Colonic mucosa (tissue), 4 donors: Measurements from ENCODE around the gene GFI1. TPM values are rescaled to one million over a fixed set of nuclear protein-coding genes. Genes with fewer than 3 reads are reported as not detected.

Source experiments
- DNase-seq: peaks from one replicate; pipeline ENCODE4 v3.0.0-alpha.2; 2020
- H3K27ac ChIP-seq: fragments of 200-600 bp; one replicate; pipeline ENCODE4 v1.8.0; 2021
- H3K27me3 ChIP-seq: fragments of 200-600 bp; one replicate; pipeline ENCODE4 v1.8.0; 2021
- H3K36me3 ChIP-seq: fragments of 200-600 bp; one replicate; pipeline ENCODE4 v1.8.0; 2021
- H3K4me1 ChIP-seq: fragments of 200-600 bp; one replicate; pipeline ENCODE4 v1.8.0; 2021; ENCODE audit warnings: mild to moderate bottlenecking
- H3K4me3 ChIP-seq: fragments of 200-600 bp; one replicate; pipeline ENCODE4 v1.8.0; 2021
- H3K9ac ChIP-seq, 2 donors: one replicate each; pipeline ENCODE4 v1.7.0; 2013; ENCODE audit warnings: control low read depth in 2 of 2, low read depth in 2 of 2, low read length in 2 of 2
- H3K9me3 ChIP-seq: fragments of 200-600 bp; one replicate; pipeline ENCODE4 v1.8.0; 2021
- intact Hi-C: fragments of 100-400 bp; cut with DNase I; formaldehyde crosslinking; loops from one replicate; pipeline ENCODE4 v1.14.1; 2022
- total RNA-seq, 2 donors: library from RNA; stranded (reverse); fragmentation: NEBNext Ultra II Directional in 1 of 2; extraction: Animal tissue kit (Norgen Biotek cat#: 25700) in 1 of 2; gene quantifications; one replicate each; pipeline ENCODE4 v1.2.1, GENCODE V29; 2021
- TF ChIP-seq, protein P1 (sequence below): fragments of 200-600 bp; IDR thresholded peaks from one replicate; pipeline ENCODE4 v1.8.0; 2022; ENCODE audit warnings: antibody characterized with exemption, mild to moderate bottlenecking
- donor health status: healthy.
- donor health status: DM: no; HTN: no; CAD: no.
- donor health status: DM: no; HTN: no; CAD: no.

GFI1 gene
- total RNA-seq, 2 donors from 2014 or later = 5.4 to 8.7 TPM

DNA sequence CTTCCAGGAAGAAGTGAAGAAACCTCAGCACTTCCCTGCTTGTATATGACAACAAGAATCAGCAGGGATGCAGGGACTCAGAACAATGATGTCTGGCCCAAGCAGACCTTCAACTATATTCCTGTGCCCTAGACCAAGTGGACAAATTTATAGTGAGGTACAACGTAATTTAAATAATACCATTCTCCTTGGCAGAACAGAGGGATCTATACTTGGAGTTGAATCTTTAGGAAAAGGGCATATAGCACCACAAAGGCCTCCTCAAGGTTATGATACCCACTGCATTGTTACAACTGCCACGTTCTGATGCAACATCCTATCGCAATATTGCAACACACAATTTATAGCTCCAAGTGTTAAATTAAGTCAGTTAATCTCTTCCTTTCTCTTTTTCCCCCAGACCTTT, 29.1 kb upstream of the GFI1 start:
- no peaks in the 10 kb centered on the region for H3K36me3 ChIP-seq
- H3K27ac ChIP-seq = no peak overlapping the region
- TF ChIP-seq, protein P1, sequence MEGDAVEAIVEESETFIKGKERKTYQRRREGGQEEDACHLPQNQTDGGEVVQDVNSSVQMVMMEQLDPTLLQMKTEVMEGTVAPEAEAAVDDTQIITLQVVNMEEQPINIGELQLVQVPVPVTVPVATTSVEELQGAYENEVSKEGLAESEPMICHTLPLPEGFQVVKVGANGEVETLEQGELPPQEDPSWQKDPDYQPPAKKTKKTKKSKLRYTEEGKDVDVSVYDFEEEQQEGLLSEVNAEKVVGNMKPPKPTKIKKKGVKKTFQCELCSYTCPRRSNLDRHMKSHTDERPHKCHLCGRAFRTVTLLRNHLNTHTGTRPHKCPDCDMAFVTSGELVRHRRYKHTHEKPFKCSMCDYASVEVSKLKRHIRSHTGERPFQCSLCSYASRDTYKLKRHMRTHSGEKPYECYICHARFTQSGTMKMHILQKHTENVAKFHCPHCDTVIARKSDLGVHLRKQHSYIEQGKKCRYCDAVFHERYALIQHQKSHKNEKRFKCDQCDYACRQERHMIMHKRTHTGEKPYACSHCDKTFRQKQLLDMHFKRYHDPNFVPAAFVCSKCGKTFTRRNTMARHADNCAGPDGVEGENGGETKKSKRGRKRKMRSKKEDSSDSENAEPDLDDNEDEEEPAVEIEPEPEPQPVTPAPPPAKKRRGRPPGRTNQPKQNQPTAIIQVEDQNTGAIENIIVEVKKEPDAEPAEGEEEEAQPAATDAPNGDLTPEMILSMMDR = no peak
- no peak for DNase-seq
- intact Hi-C loops = no loop called here
- no peaks in the 10 kb centered on the region for H3K4me1 ChIP-seq
- no peak overlapping the region for H3K9ac ChIP-seq
- no peak overlapping the region for H3K4me3 ChIP-seq
- no peaks in the 10 kb centered on the region for H3K27me3 ChIP-seq
- no peaks in the 10 kb centered on the region for H3K9me3 ChIP-seq

DNA sequence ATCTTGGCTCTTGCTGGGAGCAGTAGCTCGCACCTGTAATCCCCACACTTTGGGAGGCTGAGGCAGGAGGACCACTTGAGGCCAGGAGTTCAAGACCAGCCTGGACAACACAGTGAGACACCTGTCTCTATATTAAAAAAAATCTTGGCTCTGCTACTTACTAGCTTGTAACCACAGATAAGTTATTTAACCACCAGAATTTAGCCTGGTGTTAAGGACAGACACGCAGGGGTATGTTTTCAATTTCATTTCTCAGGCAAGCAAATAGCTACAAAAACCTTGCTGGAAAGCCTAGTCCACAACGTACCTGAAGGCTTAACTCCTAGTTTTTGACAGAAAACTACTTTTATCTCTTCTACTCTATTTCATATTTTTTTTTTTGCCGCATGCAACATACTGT, 24.8 kb upstream of the GFI1 start:
- no peak overlapping the region for H3K9ac ChIP-seq
- no peak for DNase-seq
- intact Hi-C loops = no loop called here
- H3K4me1 ChIP-seq = no peaks in the 10 kb centered on the region
- no peaks in the 10 kb centered on the region for H3K9me3 ChIP-seq
- H3K27me3 ChIP-seq = no peaks in the 10 kb centered on the region
- H3K27ac ChIP-seq = no peak overlapping the region
- H3K4me3 ChIP-seq = no peak overlapping the region
- TF ChIP-seq, protein P1 = no peak
- H3K36me3 ChIP-seq = no peaks in the 10 kb centered on the region

DNA sequence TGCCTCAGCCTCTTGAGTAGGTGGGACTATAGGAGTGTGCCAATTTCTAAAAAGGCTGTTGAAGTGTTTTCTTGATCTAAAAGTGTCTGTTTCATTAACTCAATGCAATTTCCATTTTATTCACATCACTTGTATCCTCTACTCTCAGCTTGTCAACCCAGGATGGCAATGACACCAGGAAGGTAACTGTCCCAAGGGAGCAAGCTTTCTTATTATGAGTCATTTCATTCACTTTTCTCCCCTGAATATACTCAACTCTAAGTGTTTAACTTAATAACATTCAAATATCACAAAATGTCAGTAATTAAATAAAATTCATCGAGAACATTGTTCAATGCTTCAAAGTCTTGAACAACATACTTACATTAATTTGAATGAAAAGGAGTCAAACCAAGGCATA, 22.9 kb upstream of the GFI1 start:
- no peaks in the 10 kb centered on the region for H3K9me3 ChIP-seq
- no peak for DNase-seq
- H3K27ac ChIP-seq = no peak overlapping the region
- no peak overlapping the region for H3K9ac ChIP-seq
- intact Hi-C loops = no loop called here
- no peaks in the 10 kb centered on the region for H3K36me3 ChIP-seq
- no peaks in the 10 kb centered on the region for H3K4me1 ChIP-seq
- H3K27me3 ChIP-seq = no peaks in the 10 kb centered on the region
- TF ChIP-seq, protein P1 = no peak
- no peak overlapping the region for H3K4me3 ChIP-seq

DNA sequence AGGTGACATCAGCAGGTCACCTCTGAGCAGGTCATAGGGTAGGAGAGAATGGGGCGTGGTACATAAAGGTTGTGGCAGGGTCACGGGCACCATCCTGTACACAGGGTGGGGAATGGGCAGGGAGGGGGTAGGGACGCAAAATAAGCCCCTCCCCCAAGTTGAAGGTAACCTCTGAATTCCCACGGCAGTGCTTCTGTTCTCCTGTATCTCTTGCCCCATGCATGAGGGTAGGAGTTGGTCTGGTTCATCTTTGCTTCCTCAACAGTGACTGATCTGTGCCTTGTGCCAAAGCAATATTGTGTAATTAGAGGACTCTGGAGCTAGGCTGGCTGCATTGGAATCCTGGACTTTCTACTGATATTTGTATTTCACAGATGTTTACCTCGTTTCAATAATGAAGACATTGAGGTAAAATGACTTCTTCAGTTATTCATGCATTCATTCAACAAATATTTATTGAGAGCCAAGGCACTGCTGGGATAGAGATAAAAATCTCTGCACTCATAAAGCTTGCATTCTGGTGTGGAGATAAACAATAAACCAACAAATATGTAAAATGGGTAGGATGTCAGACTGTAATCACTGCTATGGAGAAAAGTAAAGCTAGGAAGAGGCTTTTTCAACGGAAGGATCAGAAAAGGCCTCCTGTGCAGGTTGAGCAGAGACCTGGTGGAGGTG, 18.4 kb upstream of the GFI1 start:
- Histone ChIP-seq H3K36me3 (no peaks in the 10 kb centered on the region), H3K9ac (no peak overlapping the region), H3K4me3 (no peak overlapping the region), H3K27me3 (no peaks in the 10 kb centered on the region), H3K9me3 (no peaks in the 10 kb centered on the region), H3K4me1 (no peaks in the 10 kb centered on the region), H3K27ac (no peak overlapping the region)
- DNase-seq = no peak
- TF ChIP-seq, protein P1 = no peak
- intact Hi-C loops = no loop called here

DNA sequence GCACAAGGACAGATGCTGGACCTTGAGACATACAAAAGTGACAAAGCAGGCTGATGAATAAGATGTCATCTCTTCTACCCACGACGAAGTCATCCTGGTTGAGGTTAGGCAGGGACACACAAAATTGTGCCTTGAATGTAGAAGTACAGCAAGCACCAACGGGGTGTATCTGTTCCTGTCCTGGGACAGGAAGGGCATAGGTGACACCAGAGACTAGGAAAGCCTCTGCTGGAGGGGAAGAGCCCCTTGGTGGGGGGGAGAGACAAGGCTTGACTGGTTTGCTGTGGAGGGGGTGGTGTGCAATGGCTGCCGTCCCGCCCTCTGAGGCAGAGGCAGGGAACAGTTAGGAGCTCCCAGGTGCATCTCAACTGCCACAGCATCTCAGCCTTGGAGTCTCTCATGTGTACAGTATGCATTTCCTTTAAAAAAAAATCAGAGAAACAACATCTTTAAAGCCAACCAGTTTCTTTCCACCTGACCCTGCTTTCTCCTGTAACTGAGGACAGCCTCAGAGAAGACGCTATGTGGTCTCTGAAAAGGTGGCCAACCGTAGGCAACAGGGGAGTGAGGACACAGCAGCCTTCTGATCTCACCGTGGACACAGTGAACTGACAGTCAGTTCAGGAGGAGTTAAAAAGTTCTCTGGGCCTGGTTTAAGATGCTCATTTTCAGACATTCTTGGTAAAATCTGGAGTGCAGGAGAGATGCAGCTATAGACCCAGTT, 17.7 kb upstream of the GFI1 start:
- Histone ChIP-seq H3K27me3 (no peaks in the 10 kb centered on the region), H3K36me3 (no peaks in the 10 kb centered on the region), H3K4me1 (no peaks in the 10 kb centered on the region), H3K9ac (no peak overlapping the region), H3K9me3 (no peaks in the 10 kb centered on the region), H3K4me3 (no peak overlapping the region), H3K27ac (no peak overlapping the region)
- intact Hi-C loops = no loop called here
- no peak for DNase-seq
- TF ChIP-seq, protein P1 = no peak
